ENCODE measurements around the gene ASB4.

ASB4 gene

DNA sequence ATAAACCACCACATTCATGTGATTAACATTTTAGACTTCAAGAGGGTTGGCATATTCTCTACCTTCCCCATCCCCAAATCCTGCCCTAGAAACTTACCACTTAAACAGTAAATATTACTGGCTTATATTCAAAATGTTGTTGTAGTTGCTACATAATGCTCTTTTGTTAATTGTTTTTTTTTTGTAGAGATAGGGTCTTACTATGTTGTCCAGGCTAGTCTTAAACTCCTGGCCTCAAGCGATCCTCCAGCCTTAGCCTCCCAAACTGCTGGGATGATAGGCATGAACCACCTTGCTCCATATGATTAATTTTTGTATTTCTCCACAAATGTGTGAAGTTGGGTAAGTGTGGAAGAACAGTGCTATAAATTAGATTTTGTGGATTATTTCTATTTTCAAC is 104.0 kb downstream of the ASB4 start:
- in situ Hi-C loops (cut with HindIII; ENCODE audit: low sequenced_read_pairs), result no loop called here
- H3K4me3 ChIP-seq (ENCODE audit: low read depth, low read length), result no peak overlapping the region
- no peak for DNase-seq (ENCODE audit: low read depth)
- TF ChIP-seq CTCF (IDR thresholded peaks at IDR 0.05; ENCODE audit: low read depth, low read length, missing control alignments), result no peak

Measured in astrocyte of the cerebellum (primary cell).